ENCODE data around the gene PRKCSH. TPM values are rescaled to one million over a fixed set of nuclear protein-coding genes. Genes with fewer than 3 reads are reported as not detected.

Gene PRKCSH
- total RNA-seq, 4 donors from 2014 or later = 161 to 239 (median 194) TPM

GRCh38 chr19:11418094-11418548 lies 17.3 kb upstream of the PRKCSH start:
- peaks cover 0 to 6% (median 0%) of the 10 kb centered on the region in 4 donors for H3K9me3 ChIP-seq
- H3K27ac ChIP-seq = peak overlapping the region in 1 of 4 donors; percentile 25
- no peak for TF ChIP-seq POLR2A (IDR thresholded peaks at IDR 0.05)
- TF ChIP-seq CTCF (IDR thresholded peaks at IDR 0.05) = no peak
- peaks cover 0 to 41% (median 31%) of the 10 kb centered on the region in 4 donors for H3K4me1 ChIP-seq
- DNase-seq = no peak
- peak overlapping the region; percentile 15 to 44 (median 41) for H3K4me3 ChIP-seq
- peaks cover 0 to 43% of the 10 kb centered on the region in 2 donors for H3K27me3 ChIP-seq
- no peaks in the 10 kb centered on the region for H3K36me3 ChIP-seq

- H3K4me3 ChIP-seq = peak within 1 kb of the TSS; percentile 15 to 44 (median 41)
- peak in 1 of 3 donors; percentile 59 for DNase-seq
- TF ChIP-seq CTCF (IDR thresholded peaks at IDR 0.05) (no peak), POLR2A (IDR thresholded peaks at IDR 0.05) (no peak)
- peak within 1 kb of the TSS in 2 of 4 donors; percentile 25 to 39 for H3K27ac ChIP-seq
- H3K27me3 ChIP-seq = peaks cover 0 to 50% of the 10 kb centered on the region in 2 donors
- H3K36me3 ChIP-seq = no peaks in the 10 kb centered on the region
- peaks cover 0 to 41% (median 31%) of the 10 kb centered on the region in 4 donors for H3K4me1 ChIP-seq
- H3K9me3 ChIP-seq = peaks cover 0 to 6% (median 0%) of the 10 kb centered on the region in 4 donors
Measured at GRCh38 chr19:11418549-11419506, 16.6 kb upstream of the PRKCSH start, which contains the start of gene RGL3. Gene RGL3 (minus strand): TSS chr19:11419314. CDS start chr19:11419278, 36 bp downstream.

GRCh38 chr19:11420429-11421370 lies 14.7 kb upstream of the PRKCSH start:
- peak in 1 of 3 donors; percentile 61 for DNase-seq
- Histone ChIP-seq H3K27me3 (peaks cover 0 to 53% of the 10 kb centered on the region in 2 donors), H3K4me1 (peaks cover 0 to 41% (median 31%) of the 10 kb centered on the region in 4 donors), H3K9me3 (peaks cover 0 to 6% (median 0%) of the 10 kb centered on the region in 4 donors), H3K36me3 (no peaks in the 10 kb centered on the region), H3K4me3 (peak overlapping the region in 3 of 4 donors; percentile 24 to 42 (median 40)), H3K27ac (peak overlapping the region in 3 of 4 donors; percentile 6 to 39 (median 25))
- TF ChIP-seq CTCF (IDR thresholded peaks at IDR 0.05) (no peak), POLR2A (IDR thresholded peaks at IDR 0.05) (no peak)

- H3K36me3 ChIP-seq = no peaks in the 10 kb centered on the region
- peaks cover 0 to 41% (median 31%) of the 10 kb centered on the region in 4 donors for H3K4me1 ChIP-seq
- TF ChIP-seq POLR2A (IDR thresholded peaks at IDR 0.05) = no peak
- TF ChIP-seq CTCF (IDR thresholded peaks at IDR 0.05) = no peak
- H3K9me3 ChIP-seq = peaks cover 0 to 6% (median 0%) of the 10 kb centered on the region in 4 donors
- H3K27me3 ChIP-seq = peaks cover 0 to 53% of the 10 kb centered on the region in 2 donors
- peak overlapping the region in 1 of 4 donors; percentile 25 for H3K27ac ChIP-seq
- peak overlapping the region in 3 of 4 donors; percentile 37 to 42 (median 40) for H3K4me3 ChIP-seq
- DNase-seq = peak in 1 of 3 donors; percentile 62
Measured at GRCh38 chr19:11421371-11422098, 13.9 kb upstream of the PRKCSH start.
